Urothelium cell line (cell line): Measurements from ENCODE around the gene GCHFR.

Experiments used
- DNase-seq: peaks from one replicate; pipeline ENCODE4 v3.0.0; 2011; ENCODE audit warnings: low spot score, mixed read lengths
- FAIRE-seq: peaks from 2 replicates; lab custom pipeline; 2011; peaks lifted over from hg19 to GRCh38; lab: Jason Lieb, UNC

Gene GCHFR

GRCh38 chr15:40808861-40809450, 45.1 kb downstream of the GCHFR start:
- FAIRE-seq (no peak), DNase-seq (no peak)

GRCh38 chr15:40812721-40813425, 49.0 kb downstream of the GCHFR start:
- no peak for FAIRE-seq
- DNase-seq: no peak

- FAIRE-seq: no peak
- no peak for DNase-seq
Observed at GRCh38 chr15:40815042-40815698, 51.3 kb downstream of the GCHFR start.
